Left cardiac atrium (tissue), 4 donors: ENCODE measurements around the gene COBL. TPM values are rescaled to one million over a fixed set of nuclear protein-coding genes. Genes with fewer than 3 reads are reported as not detected.
"Not testable (repeated sequence)": the region's sequence is repeated elsewhere in the genome, so short reads cannot be mapped to it uniquely, and the experiment has no call there.

Experiments used
- ATAC-seq, 2 donors: fragments of 200-7000 bp; cut with Tn5 transposase; one replicate each; pipeline ENCODE4 v1.9.1; 2020; ENCODE audit warnings: mild to moderate bottlenecking in 2 of 2, moderate library complexity in 2 of 2
- DNase-seq: peaks from one replicate; pipeline ENCODE4 v3.0.0-alpha.2; 2020
- intact Hi-C, 2 donors: fragments of 100-400 bp; cut with DNase I; formaldehyde crosslinking; loops; one replicate each; pipeline versions ENCODE4 v1.14.1 to v1.15.1; 2022 to 2023
- total RNA-seq, 2 donors: library from RNA; stranded (reverse); fragmentation: NEBNext Ultra II Directional; extraction: Animal tissue kit (Norgen Biotek cat#: 25700); gene quantifications; one replicate each; pipeline ENCODE4 v1.2.1, GENCODE V29; 2021
- donor health status: DM: no; HTN: yes; CAD: no.
- donor health status: DM: no; HTN: yes; CAD: no; lungs with severe emphysema.
- donor health status: DM: yes; HTN: yes; CAD: no.
- donor health status: Dilated cardiomyopathy.

Gene COBL
- total RNA-seq, 2 donors from 2014 or later, result 28.1 to 36.0 TPM

- intact Hi-C loops, ATAC-seq, DNase-seq: not testable (repeated sequence)
Observed at GRCh38 chr7:50990214-50990613, 326.4 kb downstream of the COBL start.

GRCh38 chr7:50988988-50989387 is 327.6 kb downstream of the COBL start:
- intact Hi-C loops, result no loop called here
- DNase-seq, result no peak
- no peak for ATAC-seq

GRCh38 chr7:50988465-50988864 is 328.1 kb downstream of the COBL start:
- DNase-seq (no peak), ATAC-seq (no peak)
- intact Hi-C loops, result no loop called here

- intact Hi-C loops, result no loop called here
- ATAC-seq (no peak), DNase-seq (no peak)
Observed at GRCh38 chr7:50985096-50985495, 331.5 kb downstream of the COBL start.

GRCh38 chr7:50983850-50984249 is 332.8 kb downstream of the COBL start:
- ATAC-seq (no peak), DNase-seq (no peak)
- intact Hi-C loops, result no loop called here

- no peak for ATAC-seq
- DNase-seq, result no peak
- intact Hi-C loops, result no loop called here
Observed at GRCh38 chr7:50982626-50983025, 334.0 kb downstream of the COBL start.

GRCh38 chr7:50981743-50982142 is 334.9 kb downstream of the COBL start:
- no peak for DNase-seq
- intact Hi-C loops, result no loop called here
- no peak for ATAC-seq

- ATAC-seq (no peak), DNase-seq (no peak)
- intact Hi-C loops, result no loop called here
Observed at GRCh38 chr7:50980411-50980810, 336.2 kb downstream of the COBL start.

- DNase-seq, result no peak
- intact Hi-C loops, result no loop called here
- ATAC-seq, result no peak
Observed at GRCh38 chr7:50978633-50979215, 337.9 kb downstream of the COBL start.

GRCh38 chr7:50977421-50977820 is 339.2 kb downstream of the COBL start:
- intact Hi-C loops, result no loop called here
- no peak for DNase-seq
- no peak for ATAC-seq

- intact Hi-C loops, result no loop called here
- no peak for DNase-seq
- no peak for ATAC-seq
Observed at GRCh38 chr7:50976064-50976463, 340.5 kb downstream of the COBL start.

GRCh38 chr7:50974240-50974639 is 342.4 kb downstream of the COBL start:
- intact Hi-C loops, result no loop called here
- no peak for ATAC-seq
- no peak for DNase-seq

- intact Hi-C loops, result no loop called here
- ATAC-seq (no peak), DNase-seq (no peak)
Observed at GRCh38 chr7:50973814-50974213, 342.8 kb downstream of the COBL start.

- intact Hi-C loops, result no loop called here
- DNase-seq (no peak), ATAC-seq (no peak)
Observed at GRCh38 chr7:50970092-50970491, 346.5 kb downstream of the COBL start.
